ENCODE measurements around the gene CHD5.

- TF ChIP-seq EZH2phosphoT487 (IDR thresholded peaks at IDR 0.05; ENCODE audit: insufficient read depth, low read depth) (no peak), EZH2 (IDR thresholded peaks at IDR 0.05; ENCODE audit: insufficient read depth, poor library complexity, severe bottlenecking) (no peak)
Observed at GRCh38 chr1:6185635-6186382, 5.7 kb upstream of the CHD5 start.

Measured in GM23248 (cell line).